ENCODE results near the gene DPP6.

The DPP6 gene

GRCh38 chr7:154902600-154903082, 850.4 kb downstream of the DPP6 start:
- no peak overlapping the region for H3K4me3 ChIP-seq (ENCODE audit: low read depth, low read length)
- no peak for TF ChIP-seq CTCF (IDR thresholded peaks at IDR 0.05; ENCODE audit: control insufficient read depth, extremely low read depth, insufficient read depth)
- DNase-seq (ENCODE audit: low read depth): no peak

GRCh38 chr7:154903083-154903731, 851.0 kb downstream of the DPP6 start:
- H3K4me3 ChIP-seq (ENCODE audit: low read depth, low read length): no peak overlapping the region
- no peak for TF ChIP-seq CTCF (IDR thresholded peaks at IDR 0.05; ENCODE audit: control insufficient read depth, extremely low read depth, insufficient read depth)
- DNase-seq (ENCODE audit: low read depth): no peak

GRCh38 chr7:154905146-154905545, 852.9 kb downstream of the DPP6 start:
- DNase-seq (ENCODE audit: low read depth): no peak
- no peak for TF ChIP-seq CTCF (IDR thresholded peaks at IDR 0.05; ENCODE audit: control insufficient read depth, extremely low read depth, insufficient read depth)
- no peak overlapping the region for H3K4me3 ChIP-seq (ENCODE audit: low read depth, low read length)

GRCh38 chr7:154905615-154906014, 853.4 kb downstream of the DPP6 start:
- H3K4me3 ChIP-seq (ENCODE audit: low read depth, low read length): no peak overlapping the region
- no peak for DNase-seq (ENCODE audit: low read depth)
- TF ChIP-seq CTCF (IDR thresholded peaks at IDR 0.05; ENCODE audit: control insufficient read depth, extremely low read depth, insufficient read depth): no peak

- DNase-seq (ENCODE audit: low read depth): no peak
- no peak overlapping the region for H3K4me3 ChIP-seq (ENCODE audit: low read depth, low read length)
- TF ChIP-seq CTCF (IDR thresholded peaks at IDR 0.05; ENCODE audit: control insufficient read depth, extremely low read depth, insufficient read depth): no peak
Measured at GRCh38 chr7:154906201-154906600, 854.0 kb downstream of the DPP6 start.

- no peak for DNase-seq (ENCODE audit: low read depth)
- no peak for TF ChIP-seq CTCF (IDR thresholded peaks at IDR 0.05; ENCODE audit: control insufficient read depth, extremely low read depth, insufficient read depth)
- H3K4me3 ChIP-seq (ENCODE audit: low read depth, low read length): no peak overlapping the region
Measured at GRCh38 chr7:154906736-154907355, 854.6 kb downstream of the DPP6 start.

Data from LNCaP clone FGC (cell line).